Measurements from ENCODE around the gene PWP1.

DNA sequence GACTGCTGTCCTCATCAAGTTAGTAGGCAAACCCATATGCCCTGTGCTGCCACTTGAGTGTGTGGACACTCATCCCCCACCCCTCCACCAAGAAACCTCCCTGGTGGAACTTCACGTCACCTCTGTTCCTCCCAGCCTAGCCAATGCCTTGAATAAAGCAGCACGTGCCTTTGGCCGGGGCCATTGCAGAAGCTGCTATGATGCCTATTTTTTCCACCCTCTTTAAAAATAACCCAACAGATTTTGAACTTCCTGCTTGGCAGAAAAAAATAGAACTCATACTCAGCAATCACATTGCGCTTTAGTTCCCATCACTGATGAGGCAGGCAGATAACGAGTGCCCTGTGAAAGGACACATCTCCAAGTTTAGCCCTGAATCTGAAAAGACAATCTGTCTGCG lies 23.1 kb upstream of the PWP1 start:
- TF ChIP-seq, protein P1, sequence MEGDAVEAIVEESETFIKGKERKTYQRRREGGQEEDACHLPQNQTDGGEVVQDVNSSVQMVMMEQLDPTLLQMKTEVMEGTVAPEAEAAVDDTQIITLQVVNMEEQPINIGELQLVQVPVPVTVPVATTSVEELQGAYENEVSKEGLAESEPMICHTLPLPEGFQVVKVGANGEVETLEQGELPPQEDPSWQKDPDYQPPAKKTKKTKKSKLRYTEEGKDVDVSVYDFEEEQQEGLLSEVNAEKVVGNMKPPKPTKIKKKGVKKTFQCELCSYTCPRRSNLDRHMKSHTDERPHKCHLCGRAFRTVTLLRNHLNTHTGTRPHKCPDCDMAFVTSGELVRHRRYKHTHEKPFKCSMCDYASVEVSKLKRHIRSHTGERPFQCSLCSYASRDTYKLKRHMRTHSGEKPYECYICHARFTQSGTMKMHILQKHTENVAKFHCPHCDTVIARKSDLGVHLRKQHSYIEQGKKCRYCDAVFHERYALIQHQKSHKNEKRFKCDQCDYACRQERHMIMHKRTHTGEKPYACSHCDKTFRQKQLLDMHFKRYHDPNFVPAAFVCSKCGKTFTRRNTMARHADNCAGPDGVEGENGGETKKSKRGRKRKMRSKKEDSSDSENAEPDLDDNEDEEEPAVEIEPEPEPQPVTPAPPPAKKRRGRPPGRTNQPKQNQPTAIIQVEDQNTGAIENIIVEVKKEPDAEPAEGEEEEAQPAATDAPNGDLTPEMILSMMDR (IDR thresholded peaks at IDR 0.05), result no peak
- no peak for TF ChIP-seq EP300 (IDR thresholded peaks at IDR 0.05)
